OCI-LY3 (cell line): Measurements from ENCODE around the gene TPTE2.
"Not testable (repeated sequence)": the region's sequence is repeated elsewhere in the genome, so short reads cannot be mapped to it uniquely, and the experiment has no call there.

Experiments
- H2AFZ ChIP-seq: fragments of 200-600, 300-600 bp; shearing (Covaris generic); 2 replicates; pipeline ENCODE4 v1.6.0; 2014; ENCODE audit warnings: antibody characterized with exemption, low read depth, low read length
- H3K27ac ChIP-seq: fragments of 200-600, 300-600 bp; sonication (generic); 2 replicates; pipeline ENCODE4 v1.5.1; 2014; ENCODE audit warnings: mild to moderate bottlenecking, low read length, moderate library complexity, mixed read lengths
- H3K27me3 ChIP-seq: fragments of 200-600, 300-600 bp; sonication (generic); 2 replicates; pipeline ENCODE4 v1.6.1; 2014; ENCODE audit warnings: low read depth, low read length, mixed read lengths
- H3K36me3 ChIP-seq: fragments of 200-600, 300-600 bp; sonication (generic); replicated peaks from 2 replicates; pipeline ENCODE3; 2014; ENCODE audit warnings: low read depth, low read length, mixed read lengths
- H3K4me1 ChIP-seq: fragments of 300-600, 200-600 bp; sonication (generic); 2 replicates; pipeline ENCODE4 v1.6.1; 2014; ENCODE audit warnings: low read length, mixed read lengths
- H3K4me2 ChIP-seq: fragments of 200-600, 300-600 bp; sonication (generic); 2 replicates; pipeline ENCODE4 v1.6.1; 2014; ENCODE audit warnings: low read length, mixed read lengths
- H3K4me3 ChIP-seq: fragments of 300-600, 200-600 bp; sonication (generic); 2 replicates; pipeline ENCODE4 v1.5.1; 2014; ENCODE audit warnings: antibody characterized with exemption, mild to moderate bottlenecking, low read length, moderate library complexity
- H3K79me2 ChIP-seq: fragments of 300-600, 200-600 bp; shearing (Covaris generic); 2 replicates; pipeline ENCODE4 v1.6.1; 2014; ENCODE audit warnings: mild to moderate bottlenecking, low read length, mixed read lengths
- H3K9ac ChIP-seq: fragments of 300-600, 200-600 bp; shearing (Covaris generic); 2 replicates; pipeline ENCODE4 v1.6.0; 2014; ENCODE audit warnings: mild to moderate bottlenecking, low read length, moderate library complexity
- H3K9me3 ChIP-seq: fragments of 200-600, 300-600 bp; shearing (Covaris generic); 2 replicates; pipeline ENCODE4 v1.6.1; 2014; ENCODE audit warnings: low read length, mixed read lengths; ENCODE audit not compliant: insufficient read depth
- H4K20me1 ChIP-seq: fragments of 200-600, 300-600 bp; sonication (generic); 2 replicates; pipeline ENCODE4 v1.6.1; 2016; ENCODE audit warnings: low read length, mixed read lengths; ENCODE audit not compliant: insufficient read depth
- CTCF ChIP-seq: fragments of 200-600, 300-600 bp; sonication (generic); IDR thresholded peaks from 2 replicates; pipeline ENCODE4 v1.5.1; 2014; ENCODE audit warnings: antibody characterized with exemption, low read length, low read depth
- EZH2phosphoT487 ChIP-seq: fragments of 200-600 bp; shearing (Covaris generic); IDR thresholded peaks from 2 replicates; pipeline ENCODE4 v1.6.1; 2018; ENCODE audit warnings: antibody characterized with exemption, mixed run types, low read depth

TPTE2 gene

GRCh38 chr13:19567820-19568534 is 6.6 kb upstream of the TPTE2 start:
- H3K4me3 ChIP-seq: peak overlapping the region; percentile 34; the same call in 1 of the 2 replicates
- H3K79me2 ChIP-seq: no peaks in the 10 kb centered on the region
- no peaks in the 10 kb centered on the region for H3K27me3 ChIP-seq
- no peak overlapping the region; the same call in 1 of the 2 replicates for H3K9ac ChIP-seq
- peaks cover 51% of the 10 kb centered on the region for H3K4me1 ChIP-seq
- TF ChIP-seq EZH2phosphoT487: no peak
- no peak for TF ChIP-seq CTCF
- H3K4me2 ChIP-seq: peak overlapping the region; percentile 74
- H3K27ac ChIP-seq: peak overlapping the region; percentile 85
- H3K9me3 ChIP-seq: no peaks in the 10 kb centered on the region
- no peaks in the 10 kb centered on the region for H3K36me3 ChIP-seq
- no peak overlapping the region for H2AFZ ChIP-seq
- H4K20me1 ChIP-seq: no peaks in the 10 kb centered on the region

- Histone ChIP-seq H3K27ac (no peak overlapping the region), H3K36me3 (no peaks in the 10 kb centered on the region), H3K9me3 (no peaks in the 10 kb centered on the region), H3K79me2 (no peaks in the 10 kb centered on the region), H4K20me1 (no peaks in the 10 kb centered on the region), H2AFZ (no peak overlapping the region), H3K27me3 (no peaks in the 10 kb centered on the region), H3K4me1 (peaks cover 17% of the 10 kb centered on the region), H3K4me2 (no peak overlapping the region), H3K4me3 (no peak overlapping the region), H3K9ac (no peak overlapping the region)
- TF ChIP-seq EZH2phosphoT487 (no peak), CTCF (no peak)
These were observed 253 bp upstream of the TPTE2 start for GRCh38 chr13:19561585-19561984.

- not testable (repeated sequence) for H2AFZ ChIP-seq, H3K4me1 ChIP-seq, H3K9ac ChIP-seq, H3K79me2 ChIP-seq, H3K9me3 ChIP-seq, H4K20me1 ChIP-seq, H3K27me3 ChIP-seq, H3K4me3 ChIP-seq, H3K4me2 ChIP-seq, H3K36me3 ChIP-seq, H3K27ac ChIP-seq
These were observed 660 bp downstream of the TPTE2 start for GRCh38 chr13:19560672-19561071.

GRCh38 chr13:19559739-19560138 is 1.6 kb downstream of the TPTE2 start:
- not testable (repeated sequence) for H3K9ac ChIP-seq, H3K27me3 ChIP-seq, H3K4me2 ChIP-seq

GRCh38 chr13:19557287-19557686 is 4.0 kb downstream of the TPTE2 start:
- not testable (repeated sequence) for H3K4me1 ChIP-seq, H4K20me1 ChIP-seq, H3K27me3 ChIP-seq, H3K4me3 ChIP-seq, H2AFZ ChIP-seq, H3K27ac ChIP-seq, H3K4me2 ChIP-seq, H3K9me3 ChIP-seq, H3K36me3 ChIP-seq, H3K9ac ChIP-seq, H3K79me2 ChIP-seq

More at GRCh38 chr13:19559739-19560138, 1.6 kb downstream of the TPTE2 start:
- H3K4me3 ChIP-seq, H4K20me1 ChIP-seq, H3K9me3 ChIP-seq, H3K36me3 ChIP-seq, H3K27ac ChIP-seq, H2AFZ ChIP-seq, H3K4me1 ChIP-seq, H3K79me2 ChIP-seq: not testable (repeated sequence)

GRCh38 chr13:19549245-19549644 is 12.1 kb downstream of the TPTE2 start:
- not testable (repeated sequence) for H3K9ac ChIP-seq, H3K4me3 ChIP-seq, H3K79me2 ChIP-seq, H2AFZ ChIP-seq, H3K36me3 ChIP-seq, H3K27me3 ChIP-seq, H3K4me2 ChIP-seq, H3K27ac ChIP-seq, H3K4me1 ChIP-seq, H3K9me3 ChIP-seq, H4K20me1 ChIP-seq

- H4K20me1 ChIP-seq, H2AFZ ChIP-seq, H3K4me2 ChIP-seq, H3K27me3 ChIP-seq, H3K4me3 ChIP-seq, H3K36me3 ChIP-seq, H3K4me1 ChIP-seq, H3K27ac ChIP-seq, H3K79me2 ChIP-seq, H3K9ac ChIP-seq, H3K9me3 ChIP-seq: not testable (repeated sequence)
These were observed 35.7 kb downstream of the TPTE2 start for GRCh38 chr13:19525634-19526033.
